ENCODE results near the gene OR10G3.

OR10G3 gene

GRCh38 chr14:21579976-21580375 lies at the start of gene OR10G3:
Gene OR10G3, minus strand, starts transcription at chr14:21580076. Its CDS starts 9,332 bp downstream, at chr14:21570744.
- H3F3A ChIP-seq (ENCODE audit: low read depth) = no peaks in the 10 kb centered on the region
- H3K27me3 ChIP-seq (ENCODE audit: insufficient read depth, low read length, poor library complexity, severe bottlenecking) = peaks cover 6% of the 10 kb centered on the region
- H3K36me3 ChIP-seq (ENCODE audit: insufficient read depth, low read length) = no peaks in the 10 kb centered on the region
- no peak within 1 kb of the TSS for H2AFZ ChIP-seq (ENCODE audit: low read length)
- H3K79me2 ChIP-seq (ENCODE audit: insufficient read depth, low read length) = no peaks in the 10 kb centered on the region
- no peak within 1 kb of the TSS for H3K4me2 ChIP-seq (ENCODE audit: low read depth, low read length, poor library complexity, severe bottlenecking)
- H3K9ac ChIP-seq (ENCODE audit: low read depth, low read length, poor library complexity, severe bottlenecking) = no peak within 1 kb of the TSS
- no peak within 1 kb of the TSS for H3K4me3 ChIP-seq (ENCODE audit: low read length, poor library complexity, severe bottlenecking)
- no peaks in the 10 kb centered on the region for H3K9me3 ChIP-seq (ENCODE audit: insufficient read depth, low read depth, low read length)
- TF ChIP-seq CTCF (conservative IDR thresholded peaks at IDR 0.05; ENCODE audit: low read length) = no peak
- no peak for TF ChIP-seq EZH2phosphoT487 (IDR thresholded peaks at IDR 0.05; ENCODE audit: borderline replicate concordance)
- no peaks in the 10 kb centered on the region for H3K9me2 ChIP-seq (replicated peaks; ENCODE audit: low read depth, low read length)
- no peaks in the 10 kb centered on the region for H3K4me1 ChIP-seq (ENCODE audit: insufficient read depth, low read length, poor library complexity, severe bottlenecking)
- no peaks in the 10 kb centered on the region for H4K20me1 ChIP-seq (ENCODE audit: insufficient read depth, low read length, poor library complexity, severe bottlenecking)

GRCh38 chr14:21626491-21627230 lies 46.8 kb upstream of the OR10G3 start:
- Histone ChIP-seq H3K79me2 (ENCODE audit: insufficient read depth, low read length) (no peaks in the 10 kb centered on the region), H3K4me1 (ENCODE audit: insufficient read depth, low read length, poor library complexity, severe bottlenecking) (no peaks in the 10 kb centered on the region), H3F3A (ENCODE audit: low read depth) (no peaks in the 10 kb centered on the region), H3K9ac (ENCODE audit: low read depth, low read length, poor library complexity, severe bottlenecking) (no peak overlapping the region), H3K4me3 (ENCODE audit: low read length, poor library complexity, severe bottlenecking) (no peak overlapping the region), H3K9me2 (replicated peaks; ENCODE audit: low read depth, low read length) (no peaks in the 10 kb centered on the region), H3K36me3 (ENCODE audit: insufficient read depth, low read length) (no peaks in the 10 kb centered on the region), H4K20me1 (ENCODE audit: insufficient read depth, low read length, poor library complexity, severe bottlenecking) (no peaks in the 10 kb centered on the region), H2AFZ (ENCODE audit: low read length) (no peak overlapping the region), H3K9me3 (ENCODE audit: insufficient read depth, low read depth, low read length) (no peaks in the 10 kb centered on the region), H3K4me2 (ENCODE audit: low read depth, low read length, poor library complexity, severe bottlenecking) (no peak overlapping the region), H3K27me3 (ENCODE audit: insufficient read depth, low read length, poor library complexity, severe bottlenecking) (no peaks in the 10 kb centered on the region)
- no peak for TF ChIP-seq EZH2phosphoT487 (IDR thresholded peaks at IDR 0.05; ENCODE audit: borderline replicate concordance)
- no peak for TF ChIP-seq CTCF (conservative IDR thresholded peaks at IDR 0.05; ENCODE audit: low read length)

- Histone ChIP-seq H3K79me2 (ENCODE audit: insufficient read depth, low read length) (no peaks in the 10 kb centered on the region), H2AFZ (ENCODE audit: low read length) (no peak overlapping the region), H3K36me3 (ENCODE audit: insufficient read depth, low read length) (no peaks in the 10 kb centered on the region), H4K20me1 (ENCODE audit: insufficient read depth, low read length, poor library complexity, severe bottlenecking) (no peaks in the 10 kb centered on the region), H3K4me2 (ENCODE audit: low read depth, low read length, poor library complexity, severe bottlenecking) (no peak overlapping the region), H3K4me1 (ENCODE audit: insufficient read depth, low read length, poor library complexity, severe bottlenecking) (no peaks in the 10 kb centered on the region), H3F3A (ENCODE audit: low read depth) (no peaks in the 10 kb centered on the region), H3K4me3 (ENCODE audit: low read length, poor library complexity, severe bottlenecking) (no peak overlapping the region), H3K27me3 (ENCODE audit: insufficient read depth, low read length, poor library complexity, severe bottlenecking) (no peaks in the 10 kb centered on the region), H3K9ac (ENCODE audit: low read depth, low read length, poor library complexity, severe bottlenecking) (no peak overlapping the region), H3K9me3 (ENCODE audit: insufficient read depth, low read depth, low read length) (no peaks in the 10 kb centered on the region), H3K9me2 (replicated peaks; ENCODE audit: low read depth, low read length) (no peaks in the 10 kb centered on the region)
- TF ChIP-seq EZH2phosphoT487 (IDR thresholded peaks at IDR 0.05; ENCODE audit: borderline replicate concordance) (no peak), CTCF (conservative IDR thresholded peaks at IDR 0.05; ENCODE audit: low read length) (no peak)
These were observed 37.7 kb upstream of the OR10G3 start for GRCh38 chr14:21617614-21618013.

Data from Loucy (cell line).